Duodenal mucosa (tissue), 2 donors: ENCODE measurements around the gene AKAP9.

Source experiments
- H3K27ac ChIP-seq: one replicate; pipeline ENCODE4 v1.7.0; 2013; ENCODE audit warnings: low read depth, low read length
- H3K27me3 ChIP-seq, 2 donors: one replicate each; pipeline ENCODE4 v1.7.0; 2013; ENCODE audit warnings: low read length in 2 of 2, control low read depth in 1 of 2; ENCODE audit not compliant: insufficient read depth in 2 of 2, control insufficient read depth in 1 of 2
- H3K36me3 ChIP-seq, 2 donors: one replicate each; pipeline ENCODE4 v1.7.0; 2013; ENCODE audit warnings: low read length in 2 of 2, control low read depth in 1 of 2; ENCODE audit not compliant: insufficient read depth in 2 of 2, control insufficient read depth in 1 of 2
- H3K4me1 ChIP-seq, 2 donors: one replicate each; pipeline ENCODE4 v1.7.0; 2013; ENCODE audit warnings: low read length in 2 of 2, control low read depth in 1 of 2; ENCODE audit not compliant: insufficient read depth in 2 of 2, control insufficient read depth in 1 of 2
- H3K4me3 ChIP-seq, 2 donors: one replicate each; pipeline ENCODE4 v1.7.0; 2013; ENCODE audit warnings: low read length in 2 of 2, low read depth in 1 of 2
- H3K9ac ChIP-seq, 2 donors: one replicate each; pipeline ENCODE4 v1.7.0; 2013; ENCODE audit warnings: low read length in 2 of 2, low read depth in 1 of 2
- H3K9me3 ChIP-seq, 2 donors: one replicate each; pipeline ENCODE4 v1.7.0; 2013; ENCODE audit warnings: low read length in 2 of 2, control low read depth in 1 of 2; ENCODE audit not compliant: control insufficient read depth in 1 of 2

The AKAP9 gene

DNA sequence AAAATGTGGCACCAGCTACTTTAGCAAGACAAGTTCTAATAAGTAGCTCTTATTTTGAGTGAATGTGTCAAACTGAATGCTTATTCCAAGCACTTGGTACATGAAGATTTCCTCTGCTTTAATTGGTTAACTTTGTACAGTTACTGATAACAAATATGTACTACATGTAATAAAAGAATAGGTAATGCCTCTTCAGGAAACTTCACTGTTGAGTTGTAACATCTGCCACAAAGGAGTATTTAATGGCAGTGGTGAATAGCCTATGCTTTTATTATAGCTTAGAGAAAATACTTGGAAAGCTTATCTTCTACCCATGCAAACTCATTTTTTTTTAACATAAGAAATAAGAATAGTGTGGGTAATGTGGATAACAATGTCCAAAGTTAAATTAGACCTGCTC lies 111.0 kb downstream of the AKAP9 start:
- Histone ChIP-seq H3K4me3 (no peak overlapping the region), H3K36me3 (peaks cover 7 to 13% of the 10 kb centered on the region in 2 donors), H3K9ac (no peak overlapping the region), H3K9me3 (no peaks in the 10 kb centered on the region), H3K4me1 (peaks cover 0 to 31% of the 10 kb centered on the region in 2 donors), H3K27ac (no peak overlapping the region), H3K27me3 (no peaks in the 10 kb centered on the region)

- Histone ChIP-seq H3K27me3 (no peaks in the 10 kb centered on the region), H3K9ac (no peak overlapping the region), H3K9me3 (no peaks in the 10 kb centered on the region), H3K4me1 (peaks cover 0 to 31% of the 10 kb centered on the region in 2 donors), H3K36me3 (peaks cover 3 to 9% of the 10 kb centered on the region in 2 donors), H3K4me3 (no peak overlapping the region), H3K27ac (no peak overlapping the region)
These were observed 111.5 kb downstream of the AKAP9 start for GRCh38 chr7:92052159-92052558.

DNA sequence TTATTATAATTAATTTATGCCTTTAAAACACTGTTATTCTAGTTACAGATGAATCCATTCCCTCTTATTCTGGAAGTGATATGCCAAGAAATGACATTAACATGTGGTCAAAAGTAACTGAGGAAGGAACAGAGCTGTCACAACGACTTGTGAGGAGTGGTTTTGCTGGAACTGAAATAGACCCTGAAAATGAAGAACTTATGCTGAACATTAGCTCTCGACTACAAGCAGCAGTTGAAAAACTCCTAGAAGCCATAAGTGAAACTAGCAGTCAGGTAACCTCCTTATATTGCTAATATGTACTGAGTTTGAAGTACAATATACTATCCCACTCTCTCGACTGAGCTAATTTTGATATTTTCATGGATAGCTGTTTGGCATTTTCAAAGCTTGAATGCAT lies 112.0 kb downstream of the AKAP9 start:
- H3K9me3 ChIP-seq, result no peaks in the 10 kb centered on the region
- H3K36me3 ChIP-seq, result peaks cover 3 to 9% of the 10 kb centered on the region in 2 donors
- no peak overlapping the region for H3K9ac ChIP-seq
- H3K27ac ChIP-seq, result no peak overlapping the region
- peaks cover 0 to 31% of the 10 kb centered on the region in 2 donors for H3K4me1 ChIP-seq
- H3K4me3 ChIP-seq, result no peak overlapping the region
- no peaks in the 10 kb centered on the region for H3K27me3 ChIP-seq

GRCh38 chr7:92053312-92053711 lies 112.7 kb downstream of the AKAP9 start:
- Histone ChIP-seq H3K9me3 (no peaks in the 10 kb centered on the region), H3K36me3 (peaks cover 3 to 8% of the 10 kb centered on the region in 2 donors), H3K27ac (no peak overlapping the region), H3K4me3 (no peak overlapping the region), H3K4me1 (peaks cover under 1 to 35% of the 10 kb centered on the region in 2 donors), H3K9ac (no peak overlapping the region), H3K27me3 (no peaks in the 10 kb centered on the region)

DNA sequence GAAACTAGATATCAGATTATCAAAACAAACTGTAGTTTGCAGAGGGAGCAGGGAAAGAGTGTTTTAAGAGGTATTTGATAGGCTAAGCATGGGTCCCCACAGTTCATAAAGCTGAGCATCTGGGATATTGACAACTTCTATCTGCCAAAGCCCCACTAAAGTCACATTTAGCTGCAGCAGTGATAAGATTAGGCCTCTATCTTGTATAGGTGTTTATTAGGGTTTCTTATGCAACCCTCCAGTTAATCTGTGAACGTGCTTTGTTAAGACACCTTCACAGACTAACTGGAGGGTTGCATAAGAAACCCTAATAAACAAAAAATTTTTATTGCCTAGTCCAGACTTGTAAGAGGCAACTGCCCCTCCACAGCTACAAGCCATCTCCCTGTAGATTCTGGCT lies 115.6 kb downstream of the AKAP9 start:
- Histone ChIP-seq H3K36me3 (peaks cover 0 to 3% of the 10 kb centered on the region in 2 donors), H3K27me3 (no peaks in the 10 kb centered on the region), H3K9ac (no peak overlapping the region), H3K4me1 (peaks cover 6 to 37% of the 10 kb centered on the region in 2 donors), H3K4me3 (no peak overlapping the region), H3K27ac (no peak overlapping the region), H3K9me3 (no peaks in the 10 kb centered on the region)

- Histone ChIP-seq H3K27me3 (no peaks in the 10 kb centered on the region), H3K36me3 (peaks cover 0 to 3% of the 10 kb centered on the region in 2 donors), H3K27ac (no peak overlapping the region), H3K9me3 (no peaks in the 10 kb centered on the region), H3K9ac (no peak overlapping the region), H3K4me1 (peaks cover 6 to 30% of the 10 kb centered on the region in 2 donors), H3K4me3 (no peak overlapping the region)
These were observed 116.7 kb downstream of the AKAP9 start for GRCh38 chr7:92057375-92057774.

DNA sequence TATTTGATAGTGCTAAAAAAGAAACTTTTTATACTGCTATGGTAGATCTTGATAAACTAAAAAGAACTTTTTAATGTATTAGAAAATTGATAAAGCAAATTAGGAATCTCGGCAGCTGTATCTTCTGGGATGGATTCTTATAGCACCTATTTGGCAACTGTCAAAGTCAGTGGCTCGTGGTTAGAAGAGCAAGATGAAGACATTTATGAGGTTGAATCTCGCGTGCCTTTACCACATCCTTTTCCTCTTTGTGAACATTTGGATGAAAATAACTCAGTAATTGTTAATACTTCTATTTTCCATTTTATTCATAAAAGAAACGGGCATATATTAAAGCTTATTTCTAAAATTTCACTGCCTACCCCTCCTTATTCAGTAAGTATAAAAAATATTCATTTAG lies 117.4 kb downstream of the AKAP9 start:
- no peak overlapping the region for H3K27ac ChIP-seq

DNA sequence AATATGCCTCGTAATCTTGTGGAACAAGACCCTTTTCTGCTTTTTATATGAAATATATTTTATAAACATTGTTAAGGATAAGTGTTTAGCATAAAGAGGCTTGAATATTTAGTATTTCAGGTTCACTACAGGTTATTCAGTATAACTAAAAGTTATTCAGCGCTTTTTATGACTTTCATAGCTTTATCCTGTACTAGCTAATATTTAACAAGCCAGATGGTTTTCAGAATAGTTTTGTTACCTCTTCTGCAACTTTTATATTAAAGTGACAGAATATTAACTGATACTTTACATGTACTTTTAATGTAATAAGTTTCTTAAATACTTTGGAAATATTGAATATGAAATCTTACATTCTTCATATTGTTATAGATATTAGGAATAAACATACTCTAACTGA lies 118.2 kb downstream of the AKAP9 start:
- Histone ChIP-seq H3K27ac (no peak overlapping the region), H3K4me3 (peak overlapping the region; percentile 35 to 46), H3K9me3 (no peaks in the 10 kb centered on the region), H3K27me3 (no peaks in the 10 kb centered on the region), H3K4me1 (peaks cover 6 to 25% of the 10 kb centered on the region in 2 donors), H3K36me3 (peaks cover 0 to 6% of the 10 kb centered on the region in 2 donors), H3K9ac (peak overlapping the region in 1 of 2 donors; percentile 32)

More for the DNA sequence above, 117.4 kb downstream of the AKAP9 start:
- Histone ChIP-seq H3K9me3 (no peaks in the 10 kb centered on the region), H3K4me3 (peak overlapping the region; percentile 35 to 46), H3K4me1 (peaks cover 6 to 30% of the 10 kb centered on the region in 2 donors), H3K27me3 (no peaks in the 10 kb centered on the region), H3K9ac (peak overlapping the region in 1 of 2 donors; percentile 24), H3K36me3 (peaks cover 0 to 3% of the 10 kb centered on the region in 2 donors)

- Histone ChIP-seq H3K4me3 (no peak overlapping the region), H3K27ac (no peak overlapping the region), H3K36me3 (peaks cover 3 to 5% of the 10 kb centered on the region in 2 donors)
These were observed 120.5 kb downstream of the AKAP9 start for GRCh38 chr7:92061154-92061553.

DNA sequence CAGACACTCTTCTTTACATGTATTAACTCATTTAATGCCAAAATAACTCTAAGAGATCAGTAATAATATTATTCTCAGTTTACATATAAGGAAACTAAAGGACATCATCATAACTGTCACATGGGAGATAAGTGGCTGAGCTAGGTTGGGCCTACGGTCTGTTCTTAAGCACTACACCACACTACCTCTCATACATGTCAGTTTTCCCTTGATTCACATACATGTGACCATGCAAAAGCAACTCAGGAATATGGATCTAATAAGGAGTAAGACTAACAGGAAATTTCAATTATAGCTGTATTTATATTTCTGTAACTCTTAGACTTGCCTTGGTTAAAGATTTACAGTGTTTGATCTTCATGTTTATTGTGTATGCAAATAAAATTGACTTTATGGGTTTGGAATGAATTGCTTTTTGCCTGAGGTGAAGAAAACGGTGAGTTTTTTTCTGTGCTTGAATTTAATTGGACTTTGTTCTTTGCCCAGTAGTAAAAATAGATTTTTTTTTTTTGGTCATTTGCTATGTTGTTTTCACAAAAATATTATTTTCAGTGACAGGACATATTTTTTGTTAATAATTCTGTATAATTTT lies 123.9 kb downstream of the AKAP9 start:
- Histone ChIP-seq H3K4me1 (no peaks in the 10 kb centered on the region), H3K27me3 (no peaks in the 10 kb centered on the region), H3K27ac (no peak overlapping the region), H3K4me3 (no peak overlapping the region), H3K36me3 (peaks cover 5 to 18% of the 10 kb centered on the region in 2 donors), H3K9ac (no peak overlapping the region), H3K9me3 (no peaks in the 10 kb centered on the region)

More at GRCh38 chr7:92061154-92061553, 120.5 kb downstream of the AKAP9 start:
- Histone ChIP-seq H3K9me3 (no peaks in the 10 kb centered on the region), H3K27me3 (no peaks in the 10 kb centered on the region), H3K4me1 (peaks cover 6 to 10% of the 10 kb centered on the region in 2 donors), H3K9ac (no peak overlapping the region)
